Fibroblast of lung (primary cell): Measurements from ENCODE around the gene ZNF384. TPM values are rescaled to one million over a fixed set of nuclear protein-coding genes. Genes with fewer than 3 reads are reported as not detected.
A peak's percentile ranks its signal among the peaks of the same experiment; 100 is the strongest.

ENCODE experiments used
- DNase-seq, 2 donors: peaks; one replicate each; pipeline versions ENCODE4 v3.0.0 to v3.0.0-alpha.2; 2010; ENCODE audit warnings: low read depth in 2 of 2
- H2AFZ ChIP-seq: 2 replicates; pipeline ENCODE4 v1.5.1; 2012; ENCODE audit warnings: low read length, control low read depth, inconsistent platforms
- H3K27ac ChIP-seq: 2 replicates; pipeline ENCODE4 v1.5.1; 2011; ENCODE audit warnings: low read length, control low read depth; ENCODE audit not compliant: insufficient read depth
- H3K27me3 ChIP-seq: 2 replicates; pipeline ENCODE4 v1.5.1; 2011; ENCODE audit warnings: mild to moderate bottlenecking, low read length; ENCODE audit not compliant: control insufficient read depth, insufficient read depth
- H3K36me3 ChIP-seq: 2 replicates; pipeline ENCODE4 v1.5.1; 2011; ENCODE audit warnings: low read length; ENCODE audit not compliant: control insufficient read depth, insufficient read depth
- H3K4me1 ChIP-seq: 2 replicates; pipeline ENCODE4 v1.5.1; 2011; ENCODE audit warnings: low read length; ENCODE audit not compliant: control insufficient read depth, insufficient read depth; ENCODE audit errors: extremely low read depth
- H3K4me2 ChIP-seq: 2 replicates; pipeline ENCODE4 v1.5.1; 2011; ENCODE audit warnings: low read length, control low read depth; ENCODE audit not compliant: insufficient read depth; ENCODE audit errors: extremely low read depth
- H3K4me3 ChIP-seq, 4 experiments: fragments of 200-600 bp in 1 of 4; sonication (generic) in 1 of 4; replicated peaks in 1 of 4; 2 replicates each; pipeline ENCODE4 v1.5.1; 2011 to 2016; ENCODE audit warnings: low read length in 4 of 4, low read depth in 3 of 4, mild to moderate bottlenecking in 3 of 4, control low read depth in 2 of 4, inconsistent platforms in 1 of 4, mixed read lengths in 1 of 4; ENCODE audit not compliant: insufficient read depth in 1 of 4; ENCODE audit errors: control extremely low read depth in 1 of 4
- H3K79me2 ChIP-seq: 2 replicates; pipeline ENCODE4 v1.5.1; 2012; ENCODE audit warnings: mild to moderate bottlenecking, low read length, inconsistent platforms; ENCODE audit not compliant: control insufficient read depth, insufficient read depth
- H3K9ac ChIP-seq: 2 replicates; pipeline ENCODE4 v1.5.1; 2011; ENCODE audit warnings: mild to moderate bottlenecking, low read length, control low read depth; ENCODE audit not compliant: insufficient read depth
- H3K9me3 ChIP-seq: 2 replicates; pipeline ENCODE4 v1.5.1; 2012; ENCODE audit warnings: low read depth, low read length; ENCODE audit not compliant: control insufficient read depth, insufficient read depth
- H4K20me1 ChIP-seq: 2 replicates; pipeline ENCODE4 v1.5.1; 2011; ENCODE audit warnings: low read length; ENCODE audit not compliant: control insufficient read depth, insufficient read depth; ENCODE audit errors: extremely low read depth
- CTCF ChIP-seq, 2 donors: IDR thresholded peaks in 1 of 2; conservative IDR thresholded peaks in 1 of 2; 1 replicate in 1 of 2; 2 replicates in 1 of 2; pipeline ENCODE4 v1.5.1; 2011 to 2012; ENCODE audit warnings: low read length in 2 of 2, control low read depth in 1 of 2, inconsistent platforms in 1 of 2, low read depth in 1 of 2, mild to moderate bottlenecking in 1 of 2
- EZH2 ChIP-seq: IDR thresholded peaks from 2 replicates; pipeline ENCODE4 v1.5.1; 2012; ENCODE audit warnings: low read length, control low read depth, mild to moderate bottlenecking; ENCODE audit errors: missing control alignments
- polyA plus RNA-seq, 2 donors: library from polyadenylated mRNA; depleted of rRNA in 1 of 2; stranded (reverse) in 1 of 2; unstranded in 1 of 2; fragments of >200 nt; gene quantifications; 2 replicates each; pipeline ENCODE4 v1.2.1, GENCODE V29; 2011 to 2012; ENCODE audit warnings: missing spikeins in 1 of 2
- total RNA-seq: library from RNA; depleted of rRNA; stranded (reverse); fragments of >200 nt; gene quantifications from 2 replicates; pipeline ENCODE4 v1.2.1, GENCODE V29; 2014

The ZNF384 gene
- total and polyA plus RNA-seq, 2 donors (not counting 1 experiment from before 2014, with no cell fraction given), result 12.2 to 34.8 TPM

- Histone ChIP-seq H3K4me2 (no peak overlapping the region), H3K36me3 (peaks cover 9% of the 10 kb centered on the region), H3K4me3 (no peak overlapping the region), H3K4me1 (no peaks in the 10 kb centered on the region), H2AFZ (no peak overlapping the region), H4K20me1 (no peaks in the 10 kb centered on the region), H3K9ac (no peak overlapping the region), H3K79me2 (no peaks in the 10 kb centered on the region), H3K9me3 (no peaks in the 10 kb centered on the region), H3K27me3 (no peaks in the 10 kb centered on the region), H3K27ac (no peak overlapping the region)
- TF ChIP-seq EZH2, result no peak
- no peak for TF ChIP-seq CTCF (conservative IDR thresholded peaks at IDR 0.05 in 1 of 2, IDR thresholded peaks at IDR 0.05 in 1 of 2; ENCODE audit: low read depth in 1 of 2, low read length in 2 of 2)
- DNase-seq, result no peak
These were observed 36.8 kb downstream of the ZNF384 start for GRCh38 chr12:6652391-6652790.

GRCh38 chr12:6650832-6651231 is 38.3 kb downstream of the ZNF384 start:
- no peak overlapping the region for H3K4me2 ChIP-seq
- no peak for DNase-seq
- peaks cover 7% of the 10 kb centered on the region for H3K36me3 ChIP-seq
- TF ChIP-seq EZH2 (no peak), CTCF (conservative IDR thresholded peaks at IDR 0.05 in 1 of 2, IDR thresholded peaks at IDR 0.05 in 1 of 2; ENCODE audit: low read depth in 1 of 2, low read length in 2 of 2) (no peak)
- no peaks in the 10 kb centered on the region for H4K20me1 ChIP-seq
- H3K4me3 ChIP-seq, result no peak overlapping the region
- H3K79me2 ChIP-seq, result no peaks in the 10 kb centered on the region
- H3K9me3 ChIP-seq, result no peaks in the 10 kb centered on the region
- no peak overlapping the region for H3K27ac ChIP-seq
- no peak overlapping the region for H3K9ac ChIP-seq
- H3K4me1 ChIP-seq, result no peaks in the 10 kb centered on the region
- no peak overlapping the region for H2AFZ ChIP-seq
- H3K27me3 ChIP-seq, result no peaks in the 10 kb centered on the region

GRCh38 chr12:6647083-6647604 is 42.0 kb downstream of the ZNF384 start, which contains the start of gene ACRBP:
Gene ACRBP (minus strand): TSS chr12:6647432. CDS start chr12:6647366, 66 bp downstream.
- Histone ChIP-seq H4K20me1 (no peaks in the 10 kb centered on the region), H3K4me2 (peak within 1 kb of the TSS; percentile 46), H3K79me2 (no peaks in the 10 kb centered on the region), H3K27me3 (peaks cover under 1% of the 10 kb centered on the region), H3K36me3 (peaks cover 6% of the 10 kb centered on the region), H2AFZ (no peak within 1 kb of the TSS), H3K9ac (no peak within 1 kb of the TSS), H3K4me1 (no peaks in the 10 kb centered on the region), H3K27ac (no peak within 1 kb of the TSS), H3K9me3 (no peaks in the 10 kb centered on the region), H3K4me3 (peak within 1 kb of the TSS in 2 of 4 experiments; percentile 35 to 49)
- peak; percentile 43 to 61 for DNase-seq
- no peak for TF ChIP-seq EZH2
- no peak for TF ChIP-seq CTCF (conservative IDR thresholded peaks at IDR 0.05 in 1 of 2, IDR thresholded peaks at IDR 0.05 in 1 of 2; ENCODE audit: low read depth in 1 of 2, low read length in 2 of 2)
